HepG2 (cell line): ENCODE measurements around the gene AP1S3. TPM values are rescaled to one million over a fixed set of nuclear protein-coding genes. Genes with fewer than 3 reads are reported as not detected.

Experiments
- ATAC-seq: fragments of 200-7000 bp; cut with Tn5 transposase; 3 replicates; pipeline ENCODE4 v1.9.1; 2020; ENCODE audit warnings: mild to moderate bottlenecking, moderate library complexity
- BruUV-seq: library from RNA; stranded (reverse); fragments of 400-500 nt; replicated peaks from 2 replicates; lab custom pipeline; 2021; lab: Mats Ljungman, UMichigan
- CTCF ChIA-PET: fragments of 300-600 bp; formaldehyde crosslinking; extraction: SDS; loops from one replicate; lab custom pipeline; 2021; ENCODE audit warnings: low total read pairs, inconsistent platforms, low intra/inter-chr PET ratio; lab: Yijun Ruan, JAX
- POLR2A ChIA-PET: fragments of 350-600 bp; sonication (Branson Sonifier 250); formaldehyde crosslinking; loops from one replicate; lab custom pipeline; 2020; ENCODE audit warnings: antibody characterized with exemption, inconsistent platforms; lab: Yijun Ruan, JAX
- DNase-seq: peaks from one replicate; pipeline ENCODE4 v3.0.0-alpha.2; 2015; ENCODE audit warnings: low spot score
- FAIRE-seq: peaks from 3 replicates; lab custom pipeline; 2011; peaks lifted over from hg19 to GRCh38; lab: Jason Lieb, UNC
- H2AFZ ChIP-seq: one replicate; pipeline ENCODE4 v1.6.1; 2011; ENCODE audit warnings: low read length, inconsistent platforms
- H3K27ac ChIP-seq: fragments of 300-600 bp; 3 replicates; pipeline ENCODE4 v1.8.0; 2011; ENCODE audit warnings: mixed run types, mild to moderate bottlenecking, mixed read lengths, low read length, inconsistent platforms; ENCODE audit not compliant: insufficient read depth; ENCODE audit errors: extremely low read length
- H3K27me3 ChIP-seq, 2 experiments: fragments of 200-600 bp in 1 of 2; 2 replicates in 1 of 2; 3 replicates in 1 of 2; pipeline versions ENCODE4 v1.6.0 to v1.8.0; 2011; ENCODE audit warnings: low read length in 2 of 2, mild to moderate bottlenecking in 2 of 2, moderate library complexity in 2 of 2, inconsistent platforms in 1 of 2; ENCODE audit not compliant: insufficient read depth in 2 of 2, control insufficient read depth in 1 of 2
- H3K36me3 ChIP-seq, 2 experiments: fragments of 200-600 bp in 1 of 2; replicated peaks in 1 of 2; 2 replicates in 1 of 2; 3 replicates in 1 of 2; pipeline versions ENCODE4 v1.5.1 to v1.8.0; 2011; ENCODE audit warnings: low read length in 2 of 2, inconsistent platforms in 1 of 2; ENCODE audit not compliant: insufficient read depth in 2 of 2, control insufficient read depth in 1 of 2
- H3K4me1 ChIP-seq: 2 replicates; pipeline ENCODE4 v1.5.1; 2012; ENCODE audit warnings: low read length, inconsistent platforms; ENCODE audit not compliant: insufficient read depth
- H3K4me2 ChIP-seq: 2 replicates; pipeline ENCODE4 v1.6.0; 2011; ENCODE audit warnings: low read depth, low read length, inconsistent platforms
- H3K4me3 ChIP-seq, 3 experiments: fragments of 200-600 bp in 1 of 3; sonication (generic), shearing (Covaris generic) in 1 of 3; replicated peaks in 1 of 3; 2 replicates each; pipeline ENCODE4 v1.5.1; 2011 to 2016; ENCODE audit warnings: low read length in 3 of 3, inconsistent platforms in 2 of 3, low read depth in 2 of 3, mild to moderate bottlenecking in 2 of 3, control low read depth in 1 of 3, mixed read lengths in 1 of 3; ENCODE audit not compliant: insufficient read depth in 1 of 3
- H3K79me2 ChIP-seq: one replicate; pipeline ENCODE4 v1.6.1; 2011; ENCODE audit warnings: low read length, inconsistent platforms; ENCODE audit not compliant: insufficient read depth
- H3K9ac ChIP-seq: 2 replicates; pipeline ENCODE4 v1.6.0; 2011; ENCODE audit warnings: mild to moderate bottlenecking, low read depth, low read length, inconsistent platforms; ENCODE audit not compliant: insufficient read depth
- H3K9me3 ChIP-seq: 2 replicates; pipeline ENCODE4 v1.5.1; 2012; ENCODE audit warnings: mild to moderate bottlenecking, low read length
- H4K20me1 ChIP-seq: 2 replicates; pipeline ENCODE4 v1.6.0; 2011; ENCODE audit warnings: inconsistent platforms, mild to moderate bottlenecking, low read length, moderate library complexity; ENCODE audit not compliant: insufficient read depth
- PAX8 ChIP-seq: sonication (generic); formaldehyde crosslinking; IDR thresholded peaks from 2 replicates; pipeline ENCODE4 v1.8.0; 2022; ENCODE audit warnings: mild to moderate bottlenecking, missing genetic modification reagents, borderline replicate concordance
- ZMYM2 ChIP-seq: sonication (generic); formaldehyde crosslinking; IDR thresholded peaks from 2 replicates; pipeline ENCODE4 v1.8.0; 2022; ENCODE audit warnings: mild to moderate bottlenecking, missing genetic modification reagents
- ZNF124 ChIP-seq: sonication (generic); formaldehyde crosslinking; IDR thresholded peaks from 2 replicates; pipeline ENCODE4 v1.4.0; 2020; ENCODE audit warnings: missing genetic modification reagents
- ZNF451 ChIP-seq: sonication (generic); formaldehyde crosslinking; IDR thresholded peaks from 2 replicates; pipeline ENCODE4 v1.5.0; 2020; ENCODE audit warnings: mild to moderate bottlenecking, missing genetic modification reagents
- ZNF713 ChIP-seq: sonication (generic); formaldehyde crosslinking; IDR thresholded peaks from 2 replicates; pipeline ENCODE4 v1.4.0; 2020; ENCODE audit warnings: mild to moderate bottlenecking, missing genetic modification reagents
- ZNF780A ChIP-seq: sonication (generic); formaldehyde crosslinking; IDR thresholded peaks from 2 replicates; pipeline ENCODE4 v1.8.0; 2022; ENCODE audit warnings: mild to moderate bottlenecking, missing genetic modification reagents, moderate library complexity
- ZNF782 ChIP-seq: sonication (generic); formaldehyde crosslinking; IDR thresholded peaks from 2 replicates; pipeline ENCODE4 v1.4.0; 2020; ENCODE audit warnings: missing genetic modification reagents, mild to moderate bottlenecking, borderline replicate concordance
- WGBS: methylation state at CpG from one replicate; pipeline ENCODE4 v1.1.6; 2017; ENCODE audit warnings: low lambda C conversion rate; 5-methylcytosine and 5-hydroxymethylcytosine counted together
- in situ Hi-C: cut with HindIII; loops from 2 replicates; pipeline ENCODE4 v1.10.0; 2017; ENCODE audit warnings: low pct_unique_long_range_greater_than_20kb; ENCODE audit not compliant: extremely low pct_ligation_motif_present
- intact Hi-C: fragments of 100-400 bp; cut with micrococcal nuclease; formaldehyde crosslinking; loops from one replicate; pipeline ENCODE4 v1.10.0; 2022; ENCODE audit not compliant: unreplicated experiment
- polyA plus RNA-seq, 8 experiments: library from polyadenylated mRNA; depleted of rRNA in 3 of 8; stranded (reverse) in 7 of 8; unstranded in 1 of 8; fragments of >200 nt; fragmentation: Illumina TruSeq in 4 of 8; extraction: Trizol in 4 of 8; gene quantifications; 2 replicates each; pipeline versions ENCODE4 v1.2.1 to v1.2.3, GENCODE V29; 2011 to 2016; ENCODE audit warnings: low read depth in 4 of 8, missing spikeins in 1 of 8, mixed read lengths in 1 of 8; ENCODE audit not compliant: insufficient read depth in 1 of 8
- total RNA-seq, 5 experiments: library from RNA; depleted of rRNA; stranded (reverse); fragments of >200 nt; fragmentation: Illumina TruSeq; extraction: Trizol; gene quantifications; 2 replicates each; pipeline ENCODE4 v1.2.3, GENCODE V29; 2016; ENCODE audit warnings: low read depth in 1 of 5
- TF ChIP-seq, protein P1 (sequence below): sonication (generic); formaldehyde crosslinking; conservative IDR thresholded peaks from 2 replicates; pipeline ENCODE4 v1.8.1; 2023; ENCODE audit warnings: missing genetic modification reagents
- TF ChIP-seq, protein P2 (sequence below): sonication (generic); formaldehyde crosslinking; IDR thresholded peaks from 2 replicates; pipeline ENCODE4 v1.8.1; 2023; ENCODE audit warnings: mild to moderate bottlenecking, missing genetic modification reagents, borderline replicate concordance
- TF ChIP-seq, protein P3 (sequence below): sonication (generic); formaldehyde crosslinking; IDR thresholded peaks from 2 replicates; pipeline ENCODE4 v1.4.0; 2020; ENCODE audit warnings: missing genetic modification reagents, borderline replicate concordance

AP1S3 gene
- total and polyA plus RNA-seq, 2 of the 13 experiments (the other 11 are each of a cell fraction or from before 2014, with no cell fraction given) = 3.0 to 16.3 TPM

DNA sequence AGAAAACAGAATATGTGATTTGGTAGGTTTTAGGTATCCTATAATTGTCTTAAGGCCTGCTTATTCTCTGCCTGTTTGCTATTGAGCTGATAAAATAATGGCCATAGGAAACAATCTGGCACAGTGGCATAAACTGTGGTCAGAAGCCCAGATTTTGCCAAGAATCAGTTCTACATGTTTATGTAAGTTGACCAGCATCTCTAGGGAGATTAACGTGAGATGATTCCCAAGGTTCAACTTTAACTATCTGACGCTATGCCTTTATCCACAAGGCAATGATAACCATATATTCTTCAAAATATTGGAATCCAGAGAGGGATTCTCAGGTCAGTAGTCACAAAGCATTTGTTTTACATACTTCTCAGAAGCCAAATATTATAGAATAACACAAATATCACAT lies 25.6 kb downstream of the AP1S3 start:
- H3K79me2 ChIP-seq = no peaks in the 10 kb centered on the region

DNA sequence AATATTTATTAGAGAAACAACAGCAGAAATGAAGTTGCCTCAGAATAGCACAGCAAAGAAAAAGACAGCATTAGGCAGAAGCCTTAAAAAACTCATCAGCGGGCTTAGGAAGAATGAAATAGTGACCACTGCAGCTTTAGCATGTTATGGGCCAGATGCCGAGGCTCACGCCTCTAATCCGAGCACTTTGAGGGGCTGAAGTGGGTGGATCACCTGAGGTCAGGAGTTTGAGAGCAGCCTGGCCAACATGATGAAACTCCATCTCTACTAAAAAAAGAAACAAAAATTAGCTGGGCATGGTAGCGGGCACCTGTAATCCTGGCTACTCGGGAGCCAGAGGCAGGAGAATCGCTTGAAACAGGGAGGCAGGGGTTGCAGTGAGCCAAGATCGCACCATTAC lies 32.4 kb downstream of the AP1S3 start:
- no peaks in the 10 kb centered on the region for H3K36me3 ChIP-seq
- no peak for FAIRE-seq
- no TSS peak for BruUV-seq
- H3K9ac ChIP-seq = no peak overlapping the region
- ATAC-seq = no peak
- no peaks in the 10 kb centered on the region for H4K20me1 ChIP-seq
- no peak overlapping the region for H3K4me2 ChIP-seq
- no peaks in the 10 kb centered on the region for H3K79me2 ChIP-seq
- no peaks in the 10 kb centered on the region for H3K4me1 ChIP-seq
- ChIA-PET POLR2A (no interaction called here), CTCF (no interaction called here)
- TF ChIP-seq ZNF780A (CRISPR knock-in tag) (no peak), ZNF451 (CRISPR knock-in tag) (no peak), ZMYM2 (CRISPR knock-in tag) (no peak), ZNF782 (no peak), PAX8 (CRISPR knock-in tag) (no peak), ZNF124 (CRISPR knock-in tag) (no peak)
- TF ChIP-seq, protein P1, sequence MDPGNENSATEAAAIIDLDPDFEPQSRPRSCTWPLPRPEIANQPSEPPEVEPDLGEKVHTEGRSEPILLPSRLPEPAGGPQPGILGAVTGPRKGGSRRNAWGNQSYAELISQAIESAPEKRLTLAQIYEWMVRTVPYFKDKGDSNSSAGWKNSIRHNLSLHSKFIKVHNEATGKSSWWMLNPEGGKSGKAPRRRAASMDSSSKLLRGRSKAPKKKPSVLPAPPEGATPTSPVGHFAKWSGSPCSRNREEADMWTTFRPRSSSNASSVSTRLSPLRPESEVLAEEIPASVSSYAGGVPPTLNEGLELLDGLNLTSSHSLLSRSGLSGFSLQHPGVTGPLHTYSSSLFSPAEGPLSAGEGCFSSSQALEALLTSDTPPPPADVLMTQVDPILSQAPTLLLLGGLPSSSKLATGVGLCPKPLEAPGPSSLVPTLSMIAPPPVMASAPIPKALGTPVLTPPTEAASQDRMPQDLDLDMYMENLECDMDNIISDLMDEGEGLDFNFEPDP (CRISPR knock-in tag) = no peak
- TF ChIP-seq, protein P2, sequence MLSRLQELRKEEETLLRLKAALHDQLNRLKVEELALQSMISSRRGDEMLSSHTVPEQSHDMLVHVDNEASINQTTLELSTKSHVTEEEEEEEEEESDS (CRISPR knock-in tag) = no peak
- TF ChIP-seq, protein P3, sequence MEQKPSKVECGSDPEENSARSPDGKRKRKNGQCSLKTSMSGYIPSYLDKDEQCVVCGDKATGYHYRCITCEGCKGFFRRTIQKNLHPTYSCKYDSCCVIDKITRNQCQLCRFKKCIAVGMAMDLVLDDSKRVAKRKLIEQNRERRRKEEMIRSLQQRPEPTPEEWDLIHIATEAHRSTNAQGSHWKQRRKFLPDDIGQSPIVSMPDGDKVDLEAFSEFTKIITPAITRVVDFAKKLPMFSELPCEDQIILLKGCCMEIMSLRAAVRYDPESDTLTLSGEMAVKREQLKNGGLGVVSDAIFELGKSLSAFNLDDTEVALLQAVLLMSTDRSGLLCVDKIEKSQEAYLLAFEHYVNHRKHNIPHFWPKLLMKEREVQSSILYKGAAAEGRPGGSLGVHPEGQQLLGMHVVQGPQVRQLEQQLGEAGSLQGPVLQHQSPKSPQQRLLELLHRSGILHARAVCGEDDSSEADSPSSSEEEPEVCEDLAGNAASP = no peak
- H3K9me3 ChIP-seq = no peaks in the 10 kb centered on the region
- H3K27me3 ChIP-seq = no peaks in the 10 kb centered on the region
- no peak for DNase-seq
- in situ Hi-C loops = no loop called here
- no peak overlapping the region for H3K27ac ChIP-seq
- no peak overlapping the region for H3K4me3 ChIP-seq
- 95% methylated on average over 8 of the region's 8 CpGs for WGBS
- no peak overlapping the region for H2AFZ ChIP-seq
- intact Hi-C loops = no loop called here

More for the DNA sequence above, 25.6 kb downstream of the AP1S3 start:
- Histone ChIP-seq H3K27ac (no peak overlapping the region), H3K9ac (no peak overlapping the region)
- POLR2A ChIA-PET = no interaction called here
- no peak for FAIRE-seq
- TF ChIP-seq ZNF713 (CRISPR knock-in tag) = no peak
- TF ChIP-seq, all 625 proteins: peak for 0
- Histone ChIP-seq H4K20me1 (no peaks in the 10 kb centered on the region), H3K36me3 (no peaks in the 10 kb centered on the region), H3K9me3 (no peaks in the 10 kb centered on the region), H3K4me2 (no peak overlapping the region), H3K4me1 (no peaks in the 10 kb centered on the region), H2AFZ (no peak overlapping the region), H3K27me3 (no peaks in the 10 kb centered on the region), H3K4me3 (no peak overlapping the region)
- intact Hi-C loops (no loop called here), in situ Hi-C loops (no loop called here)
- no TSS peak for BruUV-seq
- CTCF ChIA-PET = no interaction called here
- ATAC-seq (no peak), DNase-seq (no peak)
- 93% methylated on average over 2 of the region's 2 CpGs for WGBS
